IMR-90 (cell line): Measurements from ENCODE around the gene H2BK1. TPM values are rescaled to one million over a fixed set of nuclear protein-coding genes. Genes with fewer than 3 reads are reported as not detected.

ENCODE experiments used
- ATAC-seq: fragments of 200-7000 bp; cut with Tn5 transposase; 2 replicates; pipeline ENCODE4 v1.9.1; 2020; ENCODE audit warnings: low read depth, mild to moderate bottlenecking, moderate library complexity
- BruUV-seq: library from RNA; stranded (reverse); fragments of 400-500 nt; replicated peaks from 2 replicates; lab custom pipeline; 2021; lab: Mats Ljungman, UMichigan
- CTCF ChIA-PET: fragments of 300-600 bp; formaldehyde crosslinking; extraction: SDS; loops from one replicate; lab custom pipeline; 2021; ENCODE audit warnings: antibody characterized with exemption; lab: Yijun Ruan, JAX
- POLR2A ChIA-PET: fragments of 300-600 bp; sonication (Branson Sonifier 250); formaldehyde crosslinking; loops from one replicate; lab custom pipeline; 2022; ENCODE audit warnings: antibody characterized with exemption; ENCODE audit not compliant: unreplicated experiment; lab: Charles Lee
- DNase-seq: peaks from one replicate; pipeline ENCODE4 v3.0.0; 2013
- H2AFZ ChIP-seq: replicated peaks from 2 replicates; pipeline ENCODE3; 2013; ENCODE audit warnings: low read length, mild to moderate bottlenecking; ENCODE audit not compliant: poor library complexity
- H2AK5ac ChIP-seq: 2 replicates; pipeline ENCODE4 v1.6.1; 2013; ENCODE audit warnings: low read depth, low read length, inconsistent platforms
- H2AK9ac ChIP-seq: replicated peaks from 2 replicates; pipeline ENCODE3; 2013; ENCODE audit warnings: mild to moderate bottlenecking, low read depth, low read length, moderate library complexity; ENCODE audit not compliant: poor library complexity
- H2BK120ac ChIP-seq: 2 replicates; pipeline ENCODE4 v1.6.1; 2013; ENCODE audit warnings: low read depth, low read length, inconsistent platforms
- H2BK15ac ChIP-seq: 3 replicates; pipeline ENCODE4 v1.6.1; 2013; ENCODE audit warnings: low read depth, low read length, inconsistent platforms
- H2BK20ac ChIP-seq: 2 replicates; pipeline ENCODE4 v1.6.1; 2013; ENCODE audit warnings: low read depth, mild to moderate bottlenecking, inconsistent platforms, low read length, moderate library complexity
- H2BK5ac ChIP-seq: 2 replicates; pipeline ENCODE4 v1.6.1; 2013; ENCODE audit warnings: mild to moderate bottlenecking, low read depth, low read length, inconsistent platforms; ENCODE audit not compliant: poor library complexity, severe bottlenecking
- H3K14ac ChIP-seq: replicated peaks from 2 replicates; pipeline ENCODE4 v1.6.1; 2013; ENCODE audit warnings: low read depth, low read length, inconsistent platforms
- H3K18ac ChIP-seq: 2 replicates; pipeline ENCODE4 v1.6.1; 2013; ENCODE audit warnings: low read depth, low read length, control low read depth
- H3K23ac ChIP-seq: 2 replicates; pipeline ENCODE4 v1.6.1; 2013; ENCODE audit warnings: low read depth, low read length, inconsistent platforms
- H3K27ac ChIP-seq: 2 replicates; pipeline ENCODE4 v1.5.1; 2013; ENCODE audit warnings: mild to moderate bottlenecking, control low read depth, low read length; ENCODE audit not compliant: insufficient read depth
- H3K27me3 ChIP-seq: 2 replicates; pipeline ENCODE4 v1.6.1; 2013; ENCODE audit warnings: low read length; ENCODE audit not compliant: control insufficient read depth, insufficient read depth
- H3K36me3 ChIP-seq: 2 replicates; pipeline ENCODE4 v1.6.1; 2013; ENCODE audit warnings: low read length, mixed read lengths; ENCODE audit not compliant: control insufficient read depth, insufficient read depth
- H3K4ac ChIP-seq: 2 replicates; pipeline ENCODE4 v1.6.1; 2013; ENCODE audit warnings: low read depth, low read length, inconsistent platforms
- H3K4me1 ChIP-seq: 2 replicates; pipeline ENCODE4 v1.6.1; 2013; ENCODE audit warnings: low read length, mixed read lengths; ENCODE audit not compliant: control insufficient read depth, insufficient read depth
- H3K4me2 ChIP-seq: 2 replicates; pipeline ENCODE4 v1.6.1; 2013; ENCODE audit warnings: low read depth, mild to moderate bottlenecking, control low read depth, low read length, moderate library complexity
- H3K4me3 ChIP-seq: 2 replicates; pipeline ENCODE4 v1.5.1; 2013; ENCODE audit warnings: low read depth, mild to moderate bottlenecking, control low read depth, low read length, moderate library complexity; ENCODE audit not compliant: insufficient read depth
- H3K56ac ChIP-seq: 2 replicates; pipeline ENCODE4 v1.6.1; 2013; ENCODE audit warnings: low read length, inconsistent platforms; ENCODE audit not compliant: insufficient read depth; ENCODE audit errors: extremely low read depth
- H3K79me1 ChIP-seq, 2 experiments: 2 replicates each; pipeline ENCODE4 v1.6.1; 2013; ENCODE audit warnings: low read length in 2 of 2, inconsistent platforms in 1 of 2, low read depth in 1 of 2
- H3K9ac ChIP-seq: 2 replicates; pipeline ENCODE4 v1.6.1; 2013; ENCODE audit warnings: low read depth, low read length, control low read depth
- H3K9me1 ChIP-seq: 2 replicates; pipeline ENCODE4 v1.6.1; 2013; ENCODE audit warnings: low read length, inconsistent platforms; ENCODE audit not compliant: insufficient read depth
- H3K9me3 ChIP-seq: 2 replicates; pipeline ENCODE4 v1.6.1; 2013; ENCODE audit warnings: low read length; ENCODE audit not compliant: control insufficient read depth, insufficient read depth
- H4K20me1 ChIP-seq: 2 replicates; pipeline ENCODE4 v1.6.1; 2013; ENCODE audit warnings: low read length, inconsistent platforms; ENCODE audit not compliant: insufficient read depth
- H4K5ac ChIP-seq: 2 replicates; pipeline ENCODE4 v1.6.1; 2013; ENCODE audit warnings: mild to moderate bottlenecking, low read depth, low read length, control low read depth
- H4K8ac ChIP-seq, 2 experiments: 2 replicates each; pipeline ENCODE4 v1.6.1; 2013; ENCODE audit warnings: low read depth in 2 of 2, low read length in 2 of 2, control low read depth in 1 of 2, inconsistent platforms in 1 of 2
- H4K91ac ChIP-seq: 2 replicates; pipeline ENCODE4 v1.6.1; 2013; ENCODE audit warnings: low read depth, low read length, inconsistent platforms; ENCODE audit not compliant: insufficient read depth
- CHD1 ChIP-seq: IDR thresholded peaks from 2 replicates; pipeline ENCODE4 v1.6.1; 2012; ENCODE audit warnings: low read depth, low read length, improper control_type of control experiment
- FOS ChIP-seq: fragments of 150-350 bp; IDR thresholded peaks from 2 replicates; pipeline ENCODE4 v1.6.1; 2016; ENCODE audit warnings: low read depth, low read length
- RFX5 ChIP-seq: IDR thresholded peaks from 2 replicates; pipeline ENCODE4 v1.8.0; 2012; ENCODE audit warnings: low read depth, mild to moderate bottlenecking, low read length, moderate library complexity
- SMC3 ChIP-seq: fragments of 150-350 bp; IDR thresholded peaks from 2 replicates; pipeline ENCODE4 v1.6.1; 2016; ENCODE audit warnings: low read depth, mild to moderate bottlenecking, antibody characterized with exemption, low read length, moderate library complexity
- WGBS, 2 experiments: methylation state at CpG; one replicate each; pipeline versions ENCODE4 v1.1.5 to v1.1.7; 2013; ENCODE audit warnings: missing lambda C conversion rate in 2 of 2; ENCODE audit not compliant: insufficient read length in 1 of 2; ENCODE audit errors: extremely low coverage in 2 of 2; 5-methylcytosine and 5-hydroxymethylcytosine counted together
- dilution Hi-C: fragments of 300-500 bp; cut with HindIII; formaldehyde crosslinking; loops from one replicate; pipeline ENCODE4 v1.14.3; 2018; ENCODE audit warnings: low sequenced_read_pairs; ENCODE audit not compliant: unreplicated experiment
- in situ Hi-C: fragments of 300-500 bp; cut with MboI; formaldehyde crosslinking; loops from 3 replicates; pipeline ENCODE4 v1.14.3; 2019; ENCODE audit warnings: low sequenced_read_pairs, inconsistent platforms, mixed read lengths
- intact Hi-C: fragments of 100-400 bp; cut with micrococcal nuclease; formaldehyde crosslinking; loops from 2 replicates; pipeline ENCODE4 v1.10.0; 2022
- polyA plus RNA-seq, 3 experiments: library from polyadenylated mRNA; depleted of rRNA; stranded (reverse); fragments of >200 nt; gene quantifications; 2 replicates each; pipeline ENCODE4 v1.2.3, GENCODE V29; 2012; ENCODE audit warnings: low replicate concordance in 1 of 3
- total RNA-seq: library from RNA; depleted of rRNA; stranded (reverse); fragments of >200 nt; gene quantifications from 2 replicates; pipeline ENCODE4 v1.2.3, GENCODE V29; 2012

H2BK1 gene
- total and polyA plus RNA-seq, 2 of the 4 experiments (the other 2 are of a cell fraction): not detected

DNA sequence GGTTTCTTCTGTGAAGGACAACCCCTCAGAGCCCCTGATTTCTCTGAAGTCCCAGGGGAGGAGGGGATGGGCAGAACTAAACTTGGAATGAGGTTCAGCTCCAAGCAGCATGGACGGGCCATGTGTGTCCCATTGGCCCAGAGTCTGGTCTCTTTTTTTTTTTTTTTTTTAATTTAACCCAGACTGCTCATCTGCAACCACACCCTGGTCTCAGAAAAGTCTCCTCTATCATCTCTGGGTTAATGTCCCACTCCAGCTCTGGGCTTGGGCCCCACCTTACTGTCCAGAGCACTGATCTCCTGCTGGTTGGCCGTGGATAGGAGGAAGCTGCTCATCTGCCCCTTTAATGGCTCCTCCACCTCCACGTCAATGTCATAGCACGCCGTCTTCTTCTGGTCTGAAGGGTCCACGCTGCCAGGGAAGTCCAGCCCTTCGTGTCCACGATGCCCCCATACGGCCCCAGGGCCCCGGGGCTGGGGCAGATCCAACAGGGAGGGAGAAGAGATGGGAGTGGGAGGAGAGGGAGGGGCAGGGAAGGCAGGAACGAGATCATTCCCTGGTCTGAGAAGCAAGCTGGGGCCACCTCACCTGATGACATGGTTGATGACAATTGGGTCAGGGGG lies 29.7 kb upstream of the H2BK1 start:
- no peak overlapping the region for H3K14ac ChIP-seq
- intact Hi-C loops (no loop called here), dilution Hi-C loops (no loop called here), in situ Hi-C loops (no loop called here)
- H2BK20ac ChIP-seq: no peak overlapping the region
- no peak for DNase-seq
- peak overlapping the region; percentile 37 for H2AK9ac ChIP-seq
- no peak overlapping the region for H3K56ac ChIP-seq
- H4K20me1 ChIP-seq: peaks cover 75% of the 10 kb centered on the region
- no peak overlapping the region for H3K27ac ChIP-seq
- H3K27me3 ChIP-seq: no peaks in the 10 kb centered on the region
- no peak overlapping the region for H3K4me3 ChIP-seq
- H2BK15ac ChIP-seq: no peak overlapping the region
- H2BK120ac ChIP-seq: no peak overlapping the region
- ChIA-PET CTCF (no interaction called here), POLR2A (interaction anchor here (1.1 kb wide), 1 partner anchor 12 kb away, joined by 3 read pairs; no protein-coding TSS in a partner anchor)
- H4K8ac ChIP-seq: no peak overlapping the region
- no TSS peak for BruUV-seq
- H3K4ac ChIP-seq: no peak overlapping the region
- no peak overlapping the region for H3K18ac ChIP-seq
- peaks cover 77% of the 10 kb centered on the region for H3K36me3 ChIP-seq
- no peaks in the 10 kb centered on the region for H3K9me3 ChIP-seq
- H3K9me1 ChIP-seq: no peaks in the 10 kb centered on the region
- ATAC-seq: no peak
- peaks cover 3% of the 10 kb centered on the region; the same call in 1 of the 2 replicates for H3K4me1 ChIP-seq
- TF ChIP-seq RFX5 (no peak), SMC3 (no peak), CHD1 (no peak), FOS (no peak)
- H3K23ac ChIP-seq: no peak overlapping the region
- H3K79me1 ChIP-seq: peaks cover 8 to 89% of the 10 kb centered on the region in 2 experiments
- H2AFZ ChIP-seq: no peak overlapping the region
- H2AK5ac ChIP-seq: no peak overlapping the region
- H3K4me2 ChIP-seq: no peak overlapping the region
- no peak overlapping the region for H4K91ac ChIP-seq
- 57% methylated on average over 3 of the region's 11 CpGs; no CpG with 5 or more reads in 1 of the 2 experiments for WGBS, 2 experiments
- H4K5ac ChIP-seq: no peak overlapping the region
- no peak overlapping the region for H3K9ac ChIP-seq
- H2BK5ac ChIP-seq: no peak overlapping the region
